HEK293 (cell line): ENCODE measurements around the gene AKAP12.

Experiments used
- CTCF ChIP-seq: fragments of 450-650 bp; formaldehyde crosslinking; IDR thresholded peaks from 2 replicates; pipeline ENCODE4 v1.5.1; 2016; ENCODE audit warnings: missing biosample characterization, missing genetic modification characterization
- REST ChIP-seq: fragments of 450-650 bp; formaldehyde crosslinking; IDR thresholded peaks from 2 replicates; pipeline ENCODE4 v1.5.1; 2016; ENCODE audit warnings: missing biosample characterization, missing genetic modification characterization
- ZBTB20 ChIP-seq: fragments of 450-650 bp; formaldehyde crosslinking; IDR thresholded peaks from 2 replicates; pipeline ENCODE4 v1.5.1; 2016; ENCODE audit warnings: missing biosample characterization, missing genetic modification characterization
- ZNF747 ChIP-seq: fragments of 450-650 bp; formaldehyde crosslinking; IDR thresholded peaks from 2 replicates; pipeline ENCODE4 v1.5.1; 2016; ENCODE audit warnings: missing biosample characterization, missing genetic modification characterization
- ZNF777 ChIP-seq: fragments of 450-650 bp; formaldehyde crosslinking; IDR thresholded peaks from 2 replicates; pipeline ENCODE4 v1.5.1; 2017; ENCODE audit warnings: missing biosample characterization, missing genetic modification characterization, borderline replicate concordance
- ZNF785 ChIP-seq: fragments of 450-650 bp; formaldehyde crosslinking; IDR thresholded peaks from 2 replicates; pipeline ENCODE4 v1.5.1; 2016; ENCODE audit warnings: missing biosample characterization, missing genetic modification characterization

DNA sequence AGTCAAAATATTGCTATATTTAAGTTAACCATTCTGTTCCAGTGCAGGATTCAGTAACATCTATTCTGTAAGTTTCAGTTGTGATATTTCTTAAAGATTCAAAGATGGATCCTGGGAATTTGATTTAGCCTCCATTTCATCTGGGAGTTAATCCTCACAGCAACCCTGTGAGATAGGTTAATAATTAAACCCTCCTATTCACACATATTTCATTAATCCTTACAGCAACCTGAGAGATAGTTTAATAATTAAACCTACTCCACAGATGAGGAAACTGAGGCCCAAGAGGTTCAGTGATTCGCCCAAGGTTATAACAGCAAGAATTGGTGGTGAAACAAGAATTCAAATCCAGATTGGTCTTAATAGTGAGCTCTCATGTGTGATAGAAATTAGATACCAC, 162.5 kb downstream of the AKAP12 start:
- TF ChIP-seq CTCF (no peak), REST (no peak), ZNF747 (no peak), ZNF785 (no peak), ZBTB20 (tag by site-specific recombination) (no peak), ZNF777 (tag by site-specific recombination) (no peak)
